ENCODE data around the gene KRTAP9-3.

- TF ChIP-seq REST (IDR thresholded peaks at IDR 0.05; ENCODE audit: low read depth) = no peak
- no peak for TF ChIP-seq EP300 (IDR thresholded peaks at IDR 0.05; ENCODE audit: borderline replicate concordance)
- TF ChIP-seq YY1 (IDR thresholded peaks at IDR 0.05; ENCODE audit: low read depth) = no peak
- TF ChIP-seq RAD21 (IDR thresholded peaks at IDR 0.05; ENCODE audit: low read depth) = no peak
- TF ChIP-seq NFIC (IDR thresholded peaks at IDR 0.05) = no peak
- TF ChIP-seq TAF1 (IDR thresholded peaks at IDR 0.05; ENCODE audit: low read depth) = no peak
These were observed 35.5 kb downstream of the KRTAP9-3 start for GRCh38 chr17:41267711-41268110.

Measured in Ishikawa (cell line).